Measurements from ENCODE around the gene DYNLRB1. TPM values are rescaled to one million over a fixed set of nuclear protein-coding genes. Genes with fewer than 3 reads are reported as not detected.

DYNLRB1 gene
- total and polyA plus RNA-seq, 2 of the 13 experiments (the other 11 are each of a cell fraction or from before 2014, with no cell fraction given): 140 to 244 TPM

DNA sequence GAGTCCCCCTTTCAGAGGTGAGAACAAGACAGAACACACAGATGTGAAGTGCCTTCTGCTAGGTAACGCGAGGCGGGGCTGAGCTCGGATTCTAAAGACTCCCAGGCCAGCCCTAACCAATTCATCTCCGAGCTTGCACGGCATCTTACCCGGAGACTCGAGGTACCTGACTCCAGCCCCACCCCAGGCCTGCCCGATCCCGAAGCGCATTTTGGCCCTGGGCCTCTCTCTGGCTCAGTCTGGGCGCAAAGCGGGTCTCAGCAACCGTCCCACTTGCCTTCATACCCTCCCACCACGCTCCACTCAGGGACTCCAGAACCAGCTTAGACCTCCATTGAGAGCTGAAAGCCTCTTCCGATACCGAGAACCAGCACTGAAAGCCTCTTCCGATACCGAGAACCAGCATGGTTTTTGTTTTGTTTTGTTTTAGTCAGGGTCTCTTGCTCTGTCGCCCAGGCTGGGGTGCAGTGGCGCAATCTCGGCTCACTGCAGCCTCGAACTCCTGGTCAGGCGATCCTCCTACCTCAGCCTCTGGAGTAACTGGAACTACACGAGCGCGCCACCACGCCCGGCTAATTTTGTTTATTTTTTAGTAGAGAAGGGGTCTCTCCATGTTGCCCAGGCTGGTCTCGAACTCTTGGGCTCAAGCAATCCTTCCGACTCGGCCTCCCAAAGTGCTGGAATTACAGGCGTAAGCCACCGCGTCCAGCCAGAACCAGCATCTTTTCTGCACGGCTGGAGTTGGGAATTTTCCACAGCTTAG lies 557 bp upstream of the DYNLRB1 start (continued):
- TF ChIP-seq ZNF660 (CRISPR knock-in tag; IDR thresholded peaks at IDR 0.05; ENCODE audit: borderline replicate concordance, low read depth): no peak
- TF ChIP-seq DPF2 (CRISPR knock-in tag; IDR thresholded peaks at IDR 0.05; ENCODE audit: borderline replicate concordance, low read depth): no peak; the same call in 1 of the 2 replicates
- no peak for TF ChIP-seq ZNF672 (CRISPR knock-in tag; IDR thresholded peaks at IDR 0.05)
- peak; percentile 22; the same call in 1 of the 2 replicates for TF ChIP-seq ZNF33B (CRISPR knock-in tag; IDR thresholded peaks at IDR 0.05)
- TF ChIP-seq, protein P1, sequence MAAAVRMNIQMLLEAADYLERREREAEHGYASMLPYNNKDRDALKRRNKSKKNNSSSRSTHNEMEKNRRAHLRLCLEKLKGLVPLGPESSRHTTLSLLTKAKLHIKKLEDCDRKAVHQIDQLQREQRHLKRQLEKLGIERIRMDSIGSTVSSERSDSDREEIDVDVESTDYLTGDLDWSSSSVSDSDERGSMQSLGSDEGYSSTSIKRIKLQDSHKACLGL (CRISPR knock-in tag; IDR thresholded peaks at IDR 0.05): no peak
- no peak for TF ChIP-seq TARDBP (CRISPR knock-in tag; IDR thresholded peaks at IDR 0.05)
- peak; percentile 81; the same call in 1 of the 2 replicates for TF ChIP-seq ZNF598 (CRISPR knock-in tag; IDR thresholded peaks at IDR 0.05; ENCODE audit: borderline replicate concordance)
- no peak for TF ChIP-seq ZNF552 (CRISPR knock-in tag; IDR thresholded peaks at IDR 0.05; ENCODE audit: borderline replicate concordance)
- TF ChIP-seq ZMYM2 (CRISPR knock-in tag; IDR thresholded peaks at IDR 0.05): peak; percentile 95
- TF ChIP-seq PHF20 (CRISPR knock-in tag; IDR thresholded peaks at IDR 0.05): peak; percentile 57; the same call in 1 of the 2 replicates
- TF ChIP-seq TOE1 (CRISPR knock-in tag; IDR thresholded peaks at IDR 0.05): no peak
- no peak for TF ChIP-seq MTA3 (CRISPR knock-in tag; IDR thresholded peaks at IDR 0.05)
- TF ChIP-seq, protein P2, sequence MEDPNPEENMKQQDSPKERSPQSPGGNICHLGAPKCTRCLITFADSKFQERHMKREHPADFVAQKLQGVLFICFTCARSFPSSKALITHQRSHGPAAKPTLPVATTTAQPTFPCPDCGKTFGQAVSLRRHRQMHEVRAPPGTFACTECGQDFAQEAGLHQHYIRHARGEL (CRISPR knock-in tag; IDR thresholded peaks at IDR 0.05): no peak
- TF ChIP-seq ZNF256 (CRISPR knock-in tag; conservative IDR thresholded peaks at IDR 0.05): peak; percentile 27; the same call in 1 of the 2 replicates
- no peak for TF ChIP-seq REL (CRISPR knock-in tag; conservative IDR thresholded peaks at IDR 0.05)
- TF ChIP-seq NFE2L1 (CRISPR knock-in tag; IDR thresholded peaks at IDR 0.05; ENCODE audit: borderline replicate concordance): no peak
- TF ChIP-seq ZNF10 (CRISPR knock-in tag; IDR thresholded peaks at IDR 0.05; ENCODE audit: borderline replicate concordance, low read depth): no peak
- no peak; the same call in 1 of the 2 replicates for TF ChIP-seq HES4 (CRISPR knock-in tag; IDR thresholded peaks at IDR 0.05; ENCODE audit: borderline replicate concordance)
- TF ChIP-seq EZH2 (conservative IDR thresholded peaks at IDR 0.05; ENCODE audit: low read depth, low read length): no peak
- peak; percentile 33; the same call in 1 of the 2 replicates for TF ChIP-seq HOXA3 (CRISPR knock-in tag; IDR thresholded peaks at IDR 0.05)
- no peak for TF ChIP-seq KDM5A (IDR thresholded peaks at IDR 0.05; ENCODE audit: borderline replicate concordance, low read length)
- TF ChIP-seq, protein P3, sequence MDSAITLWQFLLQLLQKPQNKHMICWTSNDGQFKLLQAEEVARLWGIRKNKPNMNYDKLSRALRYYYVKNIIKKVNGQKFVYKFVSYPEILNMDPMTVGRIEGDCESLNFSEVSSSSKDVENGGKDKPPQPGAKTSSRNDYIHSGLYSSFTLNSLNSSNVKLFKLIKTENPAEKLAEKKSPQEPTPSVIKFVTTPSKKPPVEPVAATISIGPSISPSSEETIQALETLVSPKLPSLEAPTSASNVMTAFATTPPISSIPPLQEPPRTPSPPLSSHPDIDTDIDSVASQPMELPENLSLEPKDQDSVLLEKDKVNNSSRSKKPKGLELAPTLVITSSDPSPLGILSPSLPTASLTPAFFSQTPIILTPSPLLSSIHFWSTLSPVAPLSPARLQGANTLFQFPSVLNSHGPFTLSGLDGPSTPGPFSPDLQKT (CRISPR knock-in tag; IDR thresholded peaks at IDR 0.05; ENCODE audit: borderline replicate concordance): no peak
- TF ChIP-seq, protein P4, sequence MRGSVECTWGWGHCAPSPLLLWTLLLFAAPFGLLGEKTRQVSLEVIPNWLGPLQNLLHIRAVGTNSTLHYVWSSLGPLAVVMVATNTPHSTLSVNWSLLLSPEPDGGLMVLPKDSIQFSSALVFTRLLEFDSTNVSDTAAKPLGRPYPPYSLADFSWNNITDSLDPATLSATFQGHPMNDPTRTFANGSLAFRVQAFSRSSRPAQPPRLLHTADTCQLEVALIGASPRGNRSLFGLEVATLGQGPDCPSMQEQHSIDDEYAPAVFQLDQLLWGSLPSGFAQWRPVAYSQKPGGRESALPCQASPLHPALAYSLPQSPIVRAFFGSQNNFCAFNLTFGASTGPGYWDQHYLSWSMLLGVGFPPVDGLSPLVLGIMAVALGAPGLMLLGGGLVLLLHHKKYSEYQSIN (CRISPR knock-in tag; IDR thresholded peaks at IDR 0.05; ENCODE audit: borderline replicate concordance): no peak
- TF ChIP-seq, protein P5, sequence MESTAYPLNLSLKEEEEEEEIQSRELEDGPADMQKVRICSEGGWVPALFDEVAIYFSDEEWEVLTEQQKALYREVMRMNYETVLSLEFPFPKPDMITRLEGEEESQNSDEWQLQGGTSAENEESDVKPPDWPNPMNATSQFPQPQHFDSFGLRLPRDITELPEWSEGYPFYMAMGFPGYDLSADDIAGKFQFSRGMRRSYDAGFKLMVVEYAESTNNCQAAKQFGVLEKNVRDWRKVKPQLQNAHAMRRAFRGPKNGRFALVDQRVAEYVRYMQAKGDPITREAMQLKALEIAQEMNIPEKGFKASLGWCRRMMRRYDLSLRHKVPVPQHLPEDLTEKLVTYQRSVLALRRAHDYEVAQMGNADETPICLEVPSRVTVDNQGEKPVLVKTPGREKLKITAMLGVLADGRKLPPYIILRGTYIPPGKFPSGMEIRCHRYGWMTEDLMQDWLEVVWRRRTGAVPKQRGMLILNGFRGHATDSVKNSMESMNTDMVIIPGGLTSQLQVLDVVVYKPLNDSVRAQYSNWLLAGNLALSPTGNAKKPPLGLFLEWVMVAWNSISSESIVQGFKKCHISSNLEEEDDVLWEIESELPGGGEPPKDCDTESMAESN (CRISPR knock-in tag; conservative IDR thresholded peaks at IDR 0.05): no peak; the same call in 1 of the 2 replicates
- TF ChIP-seq HHEX (CRISPR knock-in tag; IDR thresholded peaks at IDR 0.05): 0 out of 2 replicates have a peak, but pooled peaks have one; percentile 27
- peak; percentile 21 for TF ChIP-seq ZNF30 (CRISPR knock-in tag; IDR thresholded peaks at IDR 0.05)

Measured in HepG2 (cell line).